Measurements from ENCODE around the gene NME7.

NME7 gene

GRCh38 chr1:169085911-169086310 is 281.7 kb downstream of the NME7 start:
- Histone ChIP-seq H3K9me2 (replicated peaks; ENCODE audit: low read depth, low read length) (no peaks in the 10 kb centered on the region), H3K4me1 (ENCODE audit: insufficient read depth, low read length, poor library complexity, severe bottlenecking) (no peaks in the 10 kb centered on the region), H3K79me2 (ENCODE audit: insufficient read depth, low read length) (no peaks in the 10 kb centered on the region), H3K4me3 (ENCODE audit: low read length, poor library complexity, severe bottlenecking) (no peak overlapping the region), H3K36me3 (ENCODE audit: insufficient read depth, low read length) (no peaks in the 10 kb centered on the region), H3K4me2 (ENCODE audit: low read depth, low read length, poor library complexity, severe bottlenecking) (no peak overlapping the region), H3K27me3 (ENCODE audit: insufficient read depth, low read length, poor library complexity, severe bottlenecking) (no peaks in the 10 kb centered on the region), H3K9ac (ENCODE audit: low read depth, low read length, poor library complexity, severe bottlenecking) (no peak overlapping the region), H3K9me3 (ENCODE audit: insufficient read depth, low read depth, low read length) (no peaks in the 10 kb centered on the region), H4K20me1 (ENCODE audit: insufficient read depth, low read length, poor library complexity, severe bottlenecking) (no peaks in the 10 kb centered on the region), H2AFZ (ENCODE audit: low read length) (no peak overlapping the region), H3F3A (ENCODE audit: low read depth) (no peaks in the 10 kb centered on the region)
- no peak for TF ChIP-seq EZH2phosphoT487 (IDR thresholded peaks at IDR 0.05; ENCODE audit: borderline replicate concordance)
- TF ChIP-seq, protein P1, sequence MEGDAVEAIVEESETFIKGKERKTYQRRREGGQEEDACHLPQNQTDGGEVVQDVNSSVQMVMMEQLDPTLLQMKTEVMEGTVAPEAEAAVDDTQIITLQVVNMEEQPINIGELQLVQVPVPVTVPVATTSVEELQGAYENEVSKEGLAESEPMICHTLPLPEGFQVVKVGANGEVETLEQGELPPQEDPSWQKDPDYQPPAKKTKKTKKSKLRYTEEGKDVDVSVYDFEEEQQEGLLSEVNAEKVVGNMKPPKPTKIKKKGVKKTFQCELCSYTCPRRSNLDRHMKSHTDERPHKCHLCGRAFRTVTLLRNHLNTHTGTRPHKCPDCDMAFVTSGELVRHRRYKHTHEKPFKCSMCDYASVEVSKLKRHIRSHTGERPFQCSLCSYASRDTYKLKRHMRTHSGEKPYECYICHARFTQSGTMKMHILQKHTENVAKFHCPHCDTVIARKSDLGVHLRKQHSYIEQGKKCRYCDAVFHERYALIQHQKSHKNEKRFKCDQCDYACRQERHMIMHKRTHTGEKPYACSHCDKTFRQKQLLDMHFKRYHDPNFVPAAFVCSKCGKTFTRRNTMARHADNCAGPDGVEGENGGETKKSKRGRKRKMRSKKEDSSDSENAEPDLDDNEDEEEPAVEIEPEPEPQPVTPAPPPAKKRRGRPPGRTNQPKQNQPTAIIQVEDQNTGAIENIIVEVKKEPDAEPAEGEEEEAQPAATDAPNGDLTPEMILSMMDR (conservative IDR thresholded peaks at IDR 0.05; ENCODE audit: low read length) = no peak

All from Loucy (cell line).